ENCODE results near the gene ZNF438.

Gene ZNF438

DNA sequence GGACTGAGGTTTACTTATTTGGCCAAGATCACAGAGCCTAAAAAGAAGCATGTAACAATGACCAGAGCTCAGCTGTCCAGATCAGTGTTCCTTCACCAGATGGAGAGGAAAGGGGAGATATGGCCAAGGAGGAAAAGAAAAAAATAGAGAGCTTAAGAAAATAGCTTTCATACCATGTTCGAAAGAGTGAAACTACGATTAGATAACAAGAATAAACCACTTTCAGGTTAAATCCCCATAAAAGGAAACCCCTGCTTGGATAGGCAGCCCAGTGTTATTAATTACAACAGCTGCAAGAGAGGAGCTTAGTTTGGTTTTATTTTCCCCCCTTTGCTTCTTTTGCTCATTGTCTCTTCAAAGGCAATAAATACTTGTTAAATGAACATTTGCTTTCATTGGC is 160.8 kb downstream of the ZNF438 start:
- no peak for DNase-seq

- no peak for DNase-seq
Observed at GRCh38 chr10:30869566-30869965, 162.1 kb downstream of the ZNF438 start.

- no peak for DNase-seq
Observed at GRCh38 chr10:30868611-30869010, 163.1 kb downstream of the ZNF438 start.

GRCh38 chr10:30866896-30867295 is 164.8 kb downstream of the ZNF438 start:
- no peak for DNase-seq

DNA sequence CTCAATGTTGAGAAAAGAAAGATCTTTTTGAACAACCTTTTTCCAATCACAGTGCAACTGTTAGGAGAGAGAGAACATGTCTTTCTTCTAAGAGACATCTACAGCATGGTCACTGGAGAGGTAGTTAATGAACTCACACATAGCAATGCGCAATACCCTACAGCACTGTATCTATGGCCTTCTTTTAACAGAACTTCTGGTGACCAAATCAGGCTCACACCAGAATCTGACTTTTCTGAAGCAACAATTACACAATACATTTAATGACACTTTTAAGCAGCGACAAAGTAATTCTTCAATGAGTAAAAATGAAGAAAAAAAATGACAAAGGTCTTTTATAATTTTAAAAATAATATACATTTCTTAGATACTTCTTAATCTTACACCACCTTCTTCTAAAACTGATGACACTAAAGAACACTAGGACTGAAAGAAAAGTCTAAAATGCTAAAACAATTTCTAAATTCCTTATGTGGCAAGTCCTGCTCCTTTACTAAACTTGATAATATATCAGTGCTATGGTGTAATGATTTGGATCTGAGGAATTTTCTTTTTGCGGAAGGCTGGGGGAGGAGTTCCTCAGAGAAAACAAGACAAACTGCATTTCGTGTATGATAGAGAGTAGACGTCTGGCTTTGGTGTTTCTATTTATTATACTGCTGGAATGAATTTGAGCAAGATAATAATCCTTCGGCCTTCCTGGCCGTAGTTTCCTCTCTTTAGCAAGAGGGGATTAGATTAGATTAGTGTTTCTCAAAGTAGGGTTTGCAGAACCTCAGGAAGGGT is 166.3 kb downstream of the ZNF438 start:
- no peak for DNase-seq

- no peak for DNase-seq
Observed at GRCh38 chr10:30863516-30864210, 168.0 kb downstream of the ZNF438 start.

GRCh38 chr10:30862486-30862885 is 169.2 kb downstream of the ZNF438 start:
- no peak for DNase-seq

- DNase-seq: no peak
Observed at GRCh38 chr10:30861976-30862375, 169.7 kb downstream of the ZNF438 start.

GRCh38 chr10:30861221-30861620 is 170.4 kb downstream of the ZNF438 start:
- no peak for DNase-seq

DNA sequence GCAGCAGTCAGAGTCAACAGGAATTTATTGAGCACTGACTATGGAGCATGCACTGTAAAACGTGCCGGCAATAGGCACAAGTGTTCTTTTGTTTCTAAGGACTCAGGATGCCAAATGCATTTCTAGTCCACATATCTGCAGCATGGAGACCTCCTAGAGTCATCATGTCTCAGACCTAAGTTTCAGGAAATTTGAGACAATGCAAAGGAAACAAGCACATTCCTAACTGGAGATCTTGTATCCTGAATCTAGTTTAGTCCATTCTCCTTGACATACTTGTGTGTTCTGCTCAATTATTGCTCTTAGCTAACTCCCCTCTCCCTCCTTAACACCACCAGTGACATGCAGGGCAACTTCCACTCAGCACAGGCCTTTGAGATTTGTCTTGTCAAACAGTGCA is 173.2 kb downstream of the ZNF438 start:
- no peak for DNase-seq

- no peak for DNase-seq
Observed at GRCh38 chr10:30857803-30858202, 173.9 kb downstream of the ZNF438 start.

DNA sequence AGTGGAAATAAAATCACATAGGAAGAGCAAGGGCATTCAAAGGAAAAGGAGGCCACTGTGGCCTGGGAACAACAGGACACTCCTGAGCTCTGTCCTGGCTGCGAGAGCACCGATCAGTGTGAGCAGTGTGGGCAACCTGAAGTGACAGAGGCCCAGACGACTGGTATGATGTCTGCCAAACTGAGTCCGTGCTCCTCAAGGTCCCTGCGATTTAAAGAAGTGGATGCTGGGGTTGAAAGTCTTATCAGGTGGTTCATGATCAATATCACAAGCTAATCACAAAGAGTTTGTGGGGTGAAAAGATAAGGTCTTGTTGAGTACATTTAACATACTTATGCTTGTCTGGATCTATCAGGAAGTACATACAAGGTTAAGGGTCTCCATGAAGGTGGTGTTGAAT is 176.5 kb downstream of the ZNF438 start:
- DNase-seq: no peak

DNA sequence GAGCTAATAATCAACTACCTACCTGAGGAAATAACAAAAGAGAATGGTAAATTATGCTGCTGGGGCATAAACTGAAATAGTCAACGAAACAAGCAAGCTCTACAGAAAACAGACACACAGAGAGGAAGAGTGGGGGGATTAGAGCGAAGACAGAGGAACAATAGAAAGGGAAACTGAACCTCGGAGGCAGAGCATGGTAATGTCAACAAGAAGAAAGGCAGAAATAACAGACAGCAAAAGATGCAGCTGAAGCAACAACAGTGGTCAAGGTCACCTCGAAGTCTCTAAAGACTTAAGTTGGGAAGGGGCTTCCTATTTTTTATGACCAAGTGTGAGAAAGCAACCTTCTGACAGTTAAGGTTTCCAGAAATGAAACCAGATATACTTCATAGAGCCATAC is 177.0 kb downstream of the ZNF438 start:
- DNase-seq: no peak

- no peak for DNase-seq
Observed at GRCh38 chr10:30853066-30853465, 178.6 kb downstream of the ZNF438 start.

GRCh38 chr10:30850776-30851175 is 180.9 kb downstream of the ZNF438 start:
- DNase-seq: no peak

GRCh38 chr10:30849231-30850035 is 182.2 kb downstream of the ZNF438 start:
- DNase-seq: no peak

- DNase-seq: no peak
Observed at GRCh38 chr10:30848396-30849032, 183.2 kb downstream of the ZNF438 start.

DNA sequence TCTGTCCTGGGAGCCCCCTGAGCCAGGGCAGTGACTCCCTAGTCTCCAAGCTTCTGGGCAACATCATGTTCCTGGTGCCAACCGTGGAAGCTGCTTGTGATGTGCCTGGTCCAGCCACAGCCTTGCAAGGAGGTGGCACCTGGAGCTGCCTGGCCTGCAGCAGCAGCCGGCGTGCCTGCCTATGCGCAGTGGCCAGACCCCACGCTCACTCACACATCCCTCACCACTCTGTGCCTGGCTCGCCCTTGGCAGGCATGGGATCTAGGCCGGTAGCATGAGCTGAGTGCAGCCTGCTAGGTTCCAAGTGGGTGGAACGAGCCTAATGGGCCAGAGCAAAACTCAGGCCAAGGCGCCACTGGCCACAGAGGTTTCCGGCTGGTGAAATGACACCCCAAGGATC is 184.0 kb downstream of the ZNF438 start:
- no peak for DNase-seq

GRCh38 chr10:30847199-30847598 is 184.5 kb downstream of the ZNF438 start:
- no peak for DNase-seq

GRCh38 chr10:30846710-30847109 is 185.0 kb downstream of the ZNF438 start:
- no peak for DNase-seq

- no peak for DNase-seq
Observed at GRCh38 chr10:30842894-30843293, 188.8 kb downstream of the ZNF438 start.

DNA sequence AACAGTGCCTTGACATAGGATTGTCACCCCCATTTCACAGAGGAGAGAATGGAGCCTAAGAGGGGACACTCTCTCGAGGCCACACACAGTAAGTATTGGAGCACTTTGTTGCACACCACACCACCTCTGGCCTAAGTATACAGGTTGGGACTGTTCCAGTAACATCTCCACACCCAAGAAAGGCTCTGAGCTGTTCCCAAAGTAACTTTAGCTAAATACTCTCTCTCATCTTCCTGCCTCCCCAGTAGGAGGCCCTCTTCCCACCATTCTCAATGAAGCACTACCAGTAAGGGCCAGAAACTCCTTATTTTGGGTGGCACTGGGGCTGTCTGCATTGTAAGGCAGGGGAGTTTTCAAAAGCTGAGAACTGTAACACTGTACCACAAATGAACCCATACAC is 189.5 kb downstream of the ZNF438 start:
- DNase-seq: no peak

DNA sequence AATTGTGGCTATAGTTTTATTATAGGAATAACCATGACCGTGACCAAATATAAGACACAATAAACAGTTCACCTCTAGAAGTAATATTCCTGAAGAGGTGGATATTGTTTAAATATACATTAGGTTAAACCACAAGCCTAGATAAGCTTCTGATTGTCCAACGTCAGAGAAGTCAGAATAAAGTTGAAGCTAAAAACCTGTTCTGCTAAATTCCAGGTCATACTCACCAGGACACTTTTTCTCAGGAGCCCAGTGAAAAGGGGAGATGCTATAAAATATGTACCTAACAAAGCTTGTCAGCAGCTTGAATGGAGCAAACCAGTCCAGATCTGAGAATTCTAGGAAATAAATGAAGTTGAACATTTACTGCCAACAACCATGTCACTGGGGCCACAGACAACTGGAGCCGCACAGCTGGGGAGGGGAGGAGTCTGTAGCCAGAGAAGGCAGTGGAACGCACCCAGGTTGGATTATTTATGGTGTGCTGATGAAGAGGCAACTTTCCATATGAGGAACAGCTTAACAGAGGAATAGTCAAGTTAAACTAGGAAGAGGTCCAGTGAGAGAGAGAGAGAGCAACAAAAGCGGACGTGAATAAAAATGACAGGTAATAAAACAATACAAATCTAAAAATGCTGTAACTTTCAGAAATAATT is 191.1 kb downstream of the ZNF438 start:
- DNase-seq: no peak
